ENCODE results near the gene CYB561. TPM values are rescaled to one million over a fixed set of nuclear protein-coding genes. Genes with fewer than 3 reads are reported as not detected.

CYB561 gene
- total and polyA plus RNA-seq, 2 donors (not counting 3 experiments of a cell fraction or from before 2014, with no cell fraction given), result 34.9 to 71.1 TPM

GRCh38 chr17:63426917-63427308, 19.2 kb downstream of the CYB561 start:
- dilution Hi-C loops (cut with MboI; ENCODE audit: extremely low pct_ligation_motif_present, low sequenced_read_pairs), result no loop called here
- H3K4me3 ChIP-seq (replicated peaks in 1 of 3; ENCODE audit: insufficient read depth in 1 of 3, low read depth in 1 of 3, low read length in 3 of 3), result no peak overlapping the region
- DNase-seq (ENCODE audit: low read depth, low spot score) (no peak), FAIRE-seq (no peak)
- peaks cover 25% of the 10 kb centered on the region for H3K4me1 ChIP-seq (ENCODE audit: control insufficient read depth, extremely low read depth, insufficient read depth, low read length)
- H3K9me3 ChIP-seq (replicated peaks; ENCODE audit: control insufficient read depth, insufficient read depth, low read length), result no peaks in the 10 kb centered on the region
- peaks cover 0 to 2% of the 10 kb centered on the region in 2 experiments for H3K36me3 ChIP-seq (ENCODE audit: control insufficient read depth in 2 of 2, extremely low read depth in 1 of 2, insufficient read depth in 2 of 2, low read length in 2 of 2)
- H3K4me2 ChIP-seq (ENCODE audit: insufficient read depth, low read length), result no peak overlapping the region
- no peak overlapping the region for H3K27ac ChIP-seq (ENCODE audit: insufficient read depth, low read depth, low read length)
- no peak overlapping the region for H3K9ac ChIP-seq (replicated peaks; ENCODE audit: extremely low read depth, insufficient read depth, low read length)
- intact Hi-C loops (cut with micrococcal nuclease), result loop anchor here (5.0 kb wide), 2 partner anchors 70 to 250 kb away; no protein-coding TSS in a partner anchor
- BruUV-seq (replicated peaks), result no TSS peak
- H2AFZ ChIP-seq (ENCODE audit: low read depth, low read length), result no peak overlapping the region
- no peaks in the 10 kb centered on the region for H4K20me1 ChIP-seq (replicated peaks; ENCODE audit: control insufficient read depth, extremely low read depth, insufficient read depth, low read length)
- ChIA-PET CTCF (interaction anchor here (1.0 to 15.0 kb wide), 11 partner anchors 18 to 194 kb away, joined by 3 to 540 read pairs (median 28); partner anchors contain the start of genes ACE, CYB561, MAP3K3 and TACO1), POLR2A (no interaction called here)
- no peaks in the 10 kb centered on the region for H3K9me1 ChIP-seq (replicated peaks; ENCODE audit: control insufficient read depth, extremely low read depth, insufficient read depth, low read length)
- no peaks in the 10 kb centered on the region for H3K27me3 ChIP-seq (ENCODE audit: control insufficient read depth in 2 of 2, insufficient read depth in 2 of 2, low read length in 2 of 2)
- no peak for TF ChIP-seq POLR2A (IDR thresholded peaks at IDR 0.05; ENCODE audit: low read depth, low read length)
- TF ChIP-seq POLR2AphosphoS5 (IDR thresholded peaks at IDR 0.05; ENCODE audit: insufficient read depth, low read depth, low read length), result no peak
- TF ChIP-seq, protein P1, sequence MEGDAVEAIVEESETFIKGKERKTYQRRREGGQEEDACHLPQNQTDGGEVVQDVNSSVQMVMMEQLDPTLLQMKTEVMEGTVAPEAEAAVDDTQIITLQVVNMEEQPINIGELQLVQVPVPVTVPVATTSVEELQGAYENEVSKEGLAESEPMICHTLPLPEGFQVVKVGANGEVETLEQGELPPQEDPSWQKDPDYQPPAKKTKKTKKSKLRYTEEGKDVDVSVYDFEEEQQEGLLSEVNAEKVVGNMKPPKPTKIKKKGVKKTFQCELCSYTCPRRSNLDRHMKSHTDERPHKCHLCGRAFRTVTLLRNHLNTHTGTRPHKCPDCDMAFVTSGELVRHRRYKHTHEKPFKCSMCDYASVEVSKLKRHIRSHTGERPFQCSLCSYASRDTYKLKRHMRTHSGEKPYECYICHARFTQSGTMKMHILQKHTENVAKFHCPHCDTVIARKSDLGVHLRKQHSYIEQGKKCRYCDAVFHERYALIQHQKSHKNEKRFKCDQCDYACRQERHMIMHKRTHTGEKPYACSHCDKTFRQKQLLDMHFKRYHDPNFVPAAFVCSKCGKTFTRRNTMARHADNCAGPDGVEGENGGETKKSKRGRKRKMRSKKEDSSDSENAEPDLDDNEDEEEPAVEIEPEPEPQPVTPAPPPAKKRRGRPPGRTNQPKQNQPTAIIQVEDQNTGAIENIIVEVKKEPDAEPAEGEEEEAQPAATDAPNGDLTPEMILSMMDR (IDR thresholded peaks at IDR 0.05; ENCODE audit: extremely low read depth in 1 of 2, insufficient read depth in 1 of 2, low read depth in 1 of 2, low read length in 2 of 2), result no peak
- TF ChIP-seq FOS (IDR thresholded peaks at IDR 0.05; ENCODE audit: borderline replicate concordance, insufficient read depth, low read length), result no peak
- TF ChIP-seq, protein P2, sequence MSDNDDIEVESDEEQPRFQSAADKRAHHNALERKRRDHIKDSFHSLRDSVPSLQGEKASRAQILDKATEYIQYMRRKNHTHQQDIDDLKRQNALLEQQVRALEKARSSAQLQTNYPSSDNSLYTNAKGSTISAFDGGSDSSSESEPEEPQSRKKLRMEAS (IDR thresholded peaks at IDR 0.05; ENCODE audit: insufficient read depth, insufficient read length), result no peak
- TF ChIP-seq EZH2 (IDR thresholded peaks at IDR 0.05; ENCODE audit: borderline replicate concordance, low read depth, low read length, severe bottlenecking), result no peak
- no peak for TF ChIP-seq MYC (IDR thresholded peaks at IDR 0.05; ENCODE audit: low read depth, low read length)
- TF ChIP-seq JUN (IDR thresholded peaks at IDR 0.05; ENCODE audit: borderline replicate concordance, insufficient read depth, insufficient read length, low read depth), result no peak
- no peaks in the 10 kb centered on the region for H3K79me2 ChIP-seq (ENCODE audit: control insufficient read depth, insufficient read depth, low read length)

Measured in endothelial cell of umbilical vein (primary cell).